K562 (cell line): ENCODE measurements around the gene STX1B. TPM values are rescaled to one million over a fixed set of nuclear protein-coding genes. Genes with fewer than 3 reads are reported as not detected.
A peak's percentile ranks its signal among the peaks of the same experiment; 100 is the strongest.

Source experiments
- CCNT2 ChIP-seq: IDR thresholded peaks from 2 replicates; pipeline ENCODE4 v1.6.1; 2011; ENCODE audit warnings: borderline replicate concordance, low read depth, mild to moderate bottlenecking, moderate library complexity, mixed read lengths, low read length; ENCODE audit not compliant: insufficient read length; ENCODE audit errors: extremely low read depth
- KLF13 ChIP-seq: fragments of 450-650 bp; IDR thresholded peaks from 2 replicates; pipeline ENCODE4 v1.6.1; 2016; ENCODE audit warnings: missing genetic modification characterization, low read depth, mild to moderate bottlenecking, missing compliant biosample characterization, moderate library complexity, borderline replicate concordance
- NR2C1 ChIP-seq, 2 experiments: fragments of 450-650 bp; IDR thresholded peaks; 2 replicates each; pipeline ENCODE4 v1.6.1; 2017; ENCODE audit warnings: mild to moderate bottlenecking in 2 of 2, antibody characterized with exemption in 1 of 2, inconsistent platforms in 1 of 2, missing compliant biosample characterization in 1 of 2, missing genetic modification characterization in 1 of 2
- polyA plus RNA-seq, 8 experiments: library from polyadenylated mRNA; depleted of rRNA in 4 of 8; stranded (reverse) in 5 of 8; unstranded in 3 of 8; fragments of >200 nt; fragmentation: Nextera tagmentation in 2 of 8; fragmentation: Illumina TruSeq in 1 of 8; extraction: Ambion mirVana in 2 of 8; extraction: Trizol in 1 of 8; gene quantifications; 2 replicates each; pipeline versions ENCODE4 v1.2.1 to v1.2.3, GENCODE V29; 2011 to 2014; ENCODE audit warnings: inconsistent platforms in 1 of 8, missing spikeins in 1 of 8
- total RNA-seq, 7 experiments: library from RNA; depleted of rRNA in 6 of 7; stranded (reverse); fragments of >200 nt in 6 of 7; fragmentation: Illumina TruSeq in 2 of 7; extraction: Trizol in 2 of 7; gene quantifications; 2 replicates each; pipeline versions ENCODE4 v1.2.1 to v1.2.3, GENCODE V29; 2011 to 2021; ENCODE audit warnings: low replicate concordance in 1 of 7
- TF ChIP-seq, protein P1 (sequence below): fragments of 250-450 bp; sonication (Bioruptor Pico); IDR thresholded peaks from 2 replicates; pipeline ENCODE4 v1.4.0; 2020; ENCODE audit warnings: mild to moderate bottlenecking, moderate library complexity
- TF ChIP-seq, protein P2 (sequence below): fragments of 200-600 bp; sonication (generic); IDR thresholded peaks from one replicate; pipeline ENCODE4 v1.6.1; 2012; ENCODE audit warnings: mild to moderate bottlenecking, low read depth, low read length, inconsistent platforms
- TF ChIP-seq, protein P3 (sequence below): fragments of 450-650 bp; conservative IDR thresholded peaks from 2 replicates; pipeline ENCODE4 v1.6.1; 2016; ENCODE audit warnings: missing genetic modification characterization, low read depth, mild to moderate bottlenecking, control low read depth, missing compliant biosample characterization
- TF ChIP-seq, protein P4 (sequence below), 3 experiments: IDR thresholded peaks in 2 of 3; conservative IDR thresholded peaks in 1 of 3; 2 replicates each; pipeline ENCODE4 v1.5.1; 2011 to 2012; ENCODE audit warnings: low read length in 3 of 3, mild to moderate bottlenecking in 3 of 3, control low read depth in 2 of 3, improper control_type of control experiment in 1 of 3, inconsistent platforms in 1 of 3, low read depth in 1 of 3, mixed read lengths in 1 of 3, moderate library complexity in 1 of 3; ENCODE audit not compliant: insufficient read depth in 2 of 3

Gene STX1B
- total and polyA plus RNA-seq, 9 of the 15 experiments (the other 6 are each of a cell fraction or from before 2014, with no cell fraction given), result 0.07 to 2.5 (median 0.86) TPM

DNA sequence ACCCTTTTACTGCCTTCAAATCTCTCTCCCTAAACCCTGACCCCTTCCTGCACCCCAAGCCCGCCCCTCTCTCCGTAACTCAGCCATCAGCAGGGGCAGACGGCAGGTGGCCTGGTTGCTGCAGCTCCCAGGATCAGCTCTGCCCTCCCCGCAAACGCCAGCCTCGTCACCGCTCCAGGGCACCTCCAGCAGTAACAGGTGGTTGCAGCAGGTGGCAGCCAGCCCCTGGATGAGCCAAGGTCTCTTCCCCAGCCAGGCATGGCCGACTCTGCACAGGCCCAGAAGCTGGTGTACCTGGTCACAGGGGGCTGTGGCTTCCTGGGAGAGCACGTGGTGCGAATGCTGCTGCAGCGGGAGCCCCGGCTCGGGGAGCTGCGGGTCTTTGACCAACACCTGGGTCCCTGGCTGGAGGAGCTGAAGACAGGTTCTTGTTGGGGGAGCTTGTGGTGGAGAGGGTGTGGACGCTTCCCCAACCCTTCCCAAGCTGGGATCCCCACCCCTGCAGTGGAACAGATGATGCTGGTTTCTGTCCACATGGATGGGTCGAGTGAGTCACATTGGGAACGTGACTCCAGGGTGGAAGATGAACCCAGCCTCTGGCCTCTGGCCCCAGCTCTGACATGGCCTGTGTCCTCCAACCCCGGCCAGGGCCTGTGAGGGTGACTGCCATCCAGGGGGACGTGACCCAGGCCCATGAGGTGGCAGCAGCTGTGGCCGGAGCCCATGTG lies 24.9 kb downstream of the STX1B start (continued):
- TF ChIP-seq, protein P1, sequence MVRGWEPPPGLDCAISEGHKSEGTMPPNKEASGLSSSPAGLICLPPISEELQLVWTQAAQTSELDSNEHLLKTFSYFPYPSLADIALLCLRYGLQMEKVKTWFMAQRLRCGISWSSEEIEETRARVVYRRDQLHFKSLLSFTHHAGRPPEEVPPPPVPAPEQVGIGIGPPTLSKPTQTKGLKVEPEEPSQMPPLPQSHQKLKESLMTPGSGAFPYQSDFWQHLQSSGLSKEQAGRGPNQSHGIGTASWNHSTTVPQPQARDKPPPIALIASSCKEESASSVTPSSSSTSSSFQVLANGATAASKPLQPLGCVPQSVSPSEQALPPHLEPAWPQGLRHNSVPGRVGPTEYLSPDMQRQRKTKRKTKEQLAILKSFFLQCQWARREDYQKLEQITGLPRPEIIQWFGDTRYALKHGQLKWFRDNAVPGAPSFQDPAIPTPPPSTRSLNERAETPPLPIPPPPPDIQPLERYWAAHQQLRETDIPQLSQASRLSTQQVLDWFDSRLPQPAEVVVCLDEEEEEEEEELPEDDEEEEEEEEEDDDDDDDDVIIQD (CRISPR knock-in tag), result no peak
- no peak for TF ChIP-seq NR2C1 (IDR thresholded peaks at IDR 0.05)
- 0 out of 2 replicates have a peak, but pooled peaks have one; percentile 12 for TF ChIP-seq NR2C1 (tag; IDR thresholded peaks at IDR 0.05)
- TF ChIP-seq KLF13 (tag), result no peak
- TF ChIP-seq CCNT2, result no peak
- TF ChIP-seq, protein P2, sequence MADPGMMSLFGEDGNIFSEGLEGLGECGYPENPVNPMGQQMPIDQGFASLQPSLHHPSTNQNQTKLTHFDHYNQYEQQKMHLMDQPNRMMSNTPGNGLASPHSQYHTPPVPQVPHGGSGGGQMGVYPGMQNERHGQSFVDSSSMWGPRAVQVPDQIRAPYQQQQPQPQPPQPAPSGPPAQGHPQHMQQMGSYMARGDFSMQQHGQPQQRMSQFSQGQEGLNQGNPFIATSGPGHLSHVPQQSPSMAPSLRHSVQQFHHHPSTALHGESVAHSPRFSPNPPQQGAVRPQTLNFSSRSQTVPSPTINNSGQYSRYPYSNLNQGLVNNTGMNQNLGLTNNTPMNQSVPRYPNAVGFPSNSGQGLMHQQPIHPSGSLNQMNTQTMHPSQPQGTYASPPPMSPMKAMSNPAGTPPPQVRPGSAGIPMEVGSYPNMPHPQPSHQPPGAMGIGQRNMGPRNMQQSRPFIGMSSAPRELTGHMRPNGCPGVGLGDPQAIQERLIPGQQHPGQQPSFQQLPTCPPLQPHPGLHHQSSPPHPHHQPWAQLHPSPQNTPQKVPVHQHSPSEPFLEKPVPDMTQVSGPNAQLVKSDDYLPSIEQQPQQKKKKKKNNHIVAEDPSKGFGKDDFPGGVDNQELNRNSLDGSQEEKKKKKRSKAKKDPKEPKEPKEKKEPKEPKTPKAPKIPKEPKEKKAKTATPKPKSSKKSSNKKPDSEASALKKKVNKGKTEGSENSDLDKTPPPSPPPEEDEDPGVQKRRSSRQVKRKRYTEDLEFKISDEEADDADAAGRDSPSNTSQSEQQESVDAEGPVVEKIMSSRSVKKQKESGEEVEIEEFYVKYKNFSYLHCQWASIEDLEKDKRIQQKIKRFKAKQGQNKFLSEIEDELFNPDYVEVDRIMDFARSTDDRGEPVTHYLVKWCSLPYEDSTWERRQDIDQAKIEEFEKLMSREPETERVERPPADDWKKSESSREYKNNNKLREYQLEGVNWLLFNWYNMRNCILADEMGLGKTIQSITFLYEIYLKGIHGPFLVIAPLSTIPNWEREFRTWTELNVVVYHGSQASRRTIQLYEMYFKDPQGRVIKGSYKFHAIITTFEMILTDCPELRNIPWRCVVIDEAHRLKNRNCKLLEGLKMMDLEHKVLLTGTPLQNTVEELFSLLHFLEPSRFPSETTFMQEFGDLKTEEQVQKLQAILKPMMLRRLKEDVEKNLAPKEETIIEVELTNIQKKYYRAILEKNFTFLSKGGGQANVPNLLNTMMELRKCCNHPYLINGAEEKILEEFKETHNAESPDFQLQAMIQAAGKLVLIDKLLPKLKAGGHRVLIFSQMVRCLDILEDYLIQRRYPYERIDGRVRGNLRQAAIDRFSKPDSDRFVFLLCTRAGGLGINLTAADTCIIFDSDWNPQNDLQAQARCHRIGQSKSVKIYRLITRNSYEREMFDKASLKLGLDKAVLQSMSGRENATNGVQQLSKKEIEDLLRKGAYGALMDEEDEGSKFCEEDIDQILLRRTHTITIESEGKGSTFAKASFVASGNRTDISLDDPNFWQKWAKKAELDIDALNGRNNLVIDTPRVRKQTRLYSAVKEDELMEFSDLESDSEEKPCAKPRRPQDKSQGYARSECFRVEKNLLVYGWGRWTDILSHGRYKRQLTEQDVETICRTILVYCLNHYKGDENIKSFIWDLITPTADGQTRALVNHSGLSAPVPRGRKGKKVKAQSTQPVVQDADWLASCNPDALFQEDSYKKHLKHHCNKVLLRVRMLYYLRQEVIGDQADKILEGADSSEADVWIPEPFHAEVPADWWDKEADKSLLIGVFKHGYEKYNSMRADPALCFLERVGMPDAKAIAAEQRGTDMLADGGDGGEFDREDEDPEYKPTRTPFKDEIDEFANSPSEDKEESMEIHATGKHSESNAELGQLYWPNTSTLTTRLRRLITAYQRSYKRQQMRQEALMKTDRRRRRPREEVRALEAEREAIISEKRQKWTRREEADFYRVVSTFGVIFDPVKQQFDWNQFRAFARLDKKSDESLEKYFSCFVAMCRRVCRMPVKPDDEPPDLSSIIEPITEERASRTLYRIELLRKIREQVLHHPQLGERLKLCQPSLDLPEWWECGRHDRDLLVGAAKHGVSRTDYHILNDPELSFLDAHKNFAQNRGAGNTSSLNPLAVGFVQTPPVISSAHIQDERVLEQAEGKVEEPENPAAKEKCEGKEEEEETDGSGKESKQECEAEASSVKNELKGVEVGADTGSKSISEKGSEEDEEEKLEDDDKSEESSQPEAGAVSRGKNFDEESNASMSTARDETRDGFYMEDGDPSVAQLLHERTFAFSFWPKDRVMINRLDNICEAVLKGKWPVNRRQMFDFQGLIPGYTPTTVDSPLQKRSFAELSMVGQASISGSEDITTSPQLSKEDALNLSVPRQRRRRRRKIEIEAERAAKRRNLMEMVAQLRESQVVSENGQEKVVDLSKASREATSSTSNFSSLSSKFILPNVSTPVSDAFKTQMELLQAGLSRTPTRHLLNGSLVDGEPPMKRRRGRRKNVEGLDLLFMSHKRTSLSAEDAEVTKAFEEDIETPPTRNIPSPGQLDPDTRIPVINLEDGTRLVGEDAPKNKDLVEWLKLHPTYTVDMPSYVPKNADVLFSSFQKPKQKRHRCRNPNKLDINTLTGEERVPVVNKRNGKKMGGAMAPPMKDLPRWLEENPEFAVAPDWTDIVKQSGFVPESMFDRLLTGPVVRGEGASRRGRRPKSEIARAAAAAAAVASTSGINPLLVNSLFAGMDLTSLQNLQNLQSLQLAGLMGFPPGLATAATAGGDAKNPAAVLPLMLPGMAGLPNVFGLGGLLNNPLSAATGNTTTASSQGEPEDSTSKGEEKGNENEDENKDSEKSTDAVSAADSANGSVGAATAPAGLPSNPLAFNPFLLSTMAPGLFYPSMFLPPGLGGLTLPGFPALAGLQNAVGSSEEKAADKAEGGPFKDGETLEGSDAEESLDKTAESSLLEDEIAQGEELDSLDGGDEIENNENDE, result no peak
- TF ChIP-seq, protein P3, sequence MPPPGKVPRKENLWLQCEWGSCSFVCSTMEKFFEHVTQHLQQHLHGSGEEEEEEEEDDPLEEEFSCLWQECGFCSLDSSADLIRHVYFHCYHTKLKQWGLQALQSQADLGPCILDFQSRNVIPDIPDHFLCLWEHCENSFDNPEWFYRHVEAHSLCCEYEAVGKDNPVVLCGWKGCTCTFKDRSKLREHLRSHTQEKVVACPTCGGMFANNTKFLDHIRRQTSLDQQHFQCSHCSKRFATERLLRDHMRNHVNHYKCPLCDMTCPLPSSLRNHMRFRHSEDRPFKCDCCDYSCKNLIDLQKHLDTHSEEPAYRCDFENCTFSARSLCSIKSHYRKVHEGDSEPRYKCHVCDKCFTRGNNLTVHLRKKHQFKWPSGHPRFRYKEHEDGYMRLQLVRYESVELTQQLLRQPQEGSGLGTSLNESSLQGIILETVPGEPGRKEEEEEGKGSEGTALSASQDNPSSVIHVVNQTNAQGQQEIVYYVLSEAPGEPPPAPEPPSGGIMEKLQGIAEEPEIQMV (tag), result no peak
- TF ChIP-seq, protein P4, sequence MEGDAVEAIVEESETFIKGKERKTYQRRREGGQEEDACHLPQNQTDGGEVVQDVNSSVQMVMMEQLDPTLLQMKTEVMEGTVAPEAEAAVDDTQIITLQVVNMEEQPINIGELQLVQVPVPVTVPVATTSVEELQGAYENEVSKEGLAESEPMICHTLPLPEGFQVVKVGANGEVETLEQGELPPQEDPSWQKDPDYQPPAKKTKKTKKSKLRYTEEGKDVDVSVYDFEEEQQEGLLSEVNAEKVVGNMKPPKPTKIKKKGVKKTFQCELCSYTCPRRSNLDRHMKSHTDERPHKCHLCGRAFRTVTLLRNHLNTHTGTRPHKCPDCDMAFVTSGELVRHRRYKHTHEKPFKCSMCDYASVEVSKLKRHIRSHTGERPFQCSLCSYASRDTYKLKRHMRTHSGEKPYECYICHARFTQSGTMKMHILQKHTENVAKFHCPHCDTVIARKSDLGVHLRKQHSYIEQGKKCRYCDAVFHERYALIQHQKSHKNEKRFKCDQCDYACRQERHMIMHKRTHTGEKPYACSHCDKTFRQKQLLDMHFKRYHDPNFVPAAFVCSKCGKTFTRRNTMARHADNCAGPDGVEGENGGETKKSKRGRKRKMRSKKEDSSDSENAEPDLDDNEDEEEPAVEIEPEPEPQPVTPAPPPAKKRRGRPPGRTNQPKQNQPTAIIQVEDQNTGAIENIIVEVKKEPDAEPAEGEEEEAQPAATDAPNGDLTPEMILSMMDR (IDR thresholded peaks at IDR 0.05 in 2 of 3, conservative IDR thresholded peaks at IDR 0.05 in 1 of 3; ENCODE audit: insufficient read depth in 2 of 3, low read depth in 1 of 3, low read length in 3 of 3), result peak in 2 of 3 experiments; percentile 61 to 66; a peak in 5 of 6 replicates
